ENCODE data around the gene RXRA.

The RXRA gene

DNA sequence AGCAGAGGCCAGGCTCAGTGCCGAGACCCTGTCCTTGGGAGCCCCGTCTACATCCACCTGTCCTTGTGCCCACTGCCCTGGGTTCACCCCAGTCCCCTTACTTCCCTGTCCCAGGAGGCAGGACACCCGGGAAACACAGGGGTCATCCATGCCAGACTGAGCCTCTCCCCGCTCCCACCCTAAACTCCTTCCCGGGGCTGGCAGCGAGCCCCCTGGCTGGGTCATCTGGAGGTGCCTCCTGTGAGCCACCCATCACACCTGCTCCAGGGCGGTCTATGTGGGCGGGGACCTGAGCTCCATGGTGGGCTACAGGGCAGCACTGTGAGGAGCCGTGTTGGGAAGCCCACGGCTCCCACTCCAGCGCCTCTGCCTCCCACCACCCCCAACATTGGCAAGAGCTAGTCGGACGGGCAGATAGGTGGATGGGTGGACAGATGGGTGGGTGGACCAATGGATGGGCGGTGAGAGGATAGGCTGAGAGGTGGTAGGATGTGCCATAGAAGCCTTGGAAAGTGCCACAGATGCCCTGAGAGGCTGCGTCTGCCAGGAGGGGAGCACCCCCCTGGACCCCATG lies 42.5 kb upstream of the RXRA start:
- no peak overlapping the region for H3K4me3 ChIP-seq (ENCODE audit: low read depth in 1 of 2, low read length in 1 of 2)
- H3K36me3 ChIP-seq: no peaks in the 10 kb centered on the region
- no peaks in the 10 kb centered on the region for H3K4me1 ChIP-seq (ENCODE audit: control insufficient read depth in 1 of 2, insufficient read depth in 1 of 2, low read depth in 1 of 2, low read length in 1 of 2)
- H3K9me3 ChIP-seq: no peaks in the 10 kb centered on the region
- no peak overlapping the region for H3K27ac ChIP-seq
- H3K27me3 ChIP-seq: peaks cover 61% of the 10 kb centered on the region
- TF ChIP-seq, protein P1, sequence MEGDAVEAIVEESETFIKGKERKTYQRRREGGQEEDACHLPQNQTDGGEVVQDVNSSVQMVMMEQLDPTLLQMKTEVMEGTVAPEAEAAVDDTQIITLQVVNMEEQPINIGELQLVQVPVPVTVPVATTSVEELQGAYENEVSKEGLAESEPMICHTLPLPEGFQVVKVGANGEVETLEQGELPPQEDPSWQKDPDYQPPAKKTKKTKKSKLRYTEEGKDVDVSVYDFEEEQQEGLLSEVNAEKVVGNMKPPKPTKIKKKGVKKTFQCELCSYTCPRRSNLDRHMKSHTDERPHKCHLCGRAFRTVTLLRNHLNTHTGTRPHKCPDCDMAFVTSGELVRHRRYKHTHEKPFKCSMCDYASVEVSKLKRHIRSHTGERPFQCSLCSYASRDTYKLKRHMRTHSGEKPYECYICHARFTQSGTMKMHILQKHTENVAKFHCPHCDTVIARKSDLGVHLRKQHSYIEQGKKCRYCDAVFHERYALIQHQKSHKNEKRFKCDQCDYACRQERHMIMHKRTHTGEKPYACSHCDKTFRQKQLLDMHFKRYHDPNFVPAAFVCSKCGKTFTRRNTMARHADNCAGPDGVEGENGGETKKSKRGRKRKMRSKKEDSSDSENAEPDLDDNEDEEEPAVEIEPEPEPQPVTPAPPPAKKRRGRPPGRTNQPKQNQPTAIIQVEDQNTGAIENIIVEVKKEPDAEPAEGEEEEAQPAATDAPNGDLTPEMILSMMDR (IDR thresholded peaks at IDR 0.05): no peak

DNA sequence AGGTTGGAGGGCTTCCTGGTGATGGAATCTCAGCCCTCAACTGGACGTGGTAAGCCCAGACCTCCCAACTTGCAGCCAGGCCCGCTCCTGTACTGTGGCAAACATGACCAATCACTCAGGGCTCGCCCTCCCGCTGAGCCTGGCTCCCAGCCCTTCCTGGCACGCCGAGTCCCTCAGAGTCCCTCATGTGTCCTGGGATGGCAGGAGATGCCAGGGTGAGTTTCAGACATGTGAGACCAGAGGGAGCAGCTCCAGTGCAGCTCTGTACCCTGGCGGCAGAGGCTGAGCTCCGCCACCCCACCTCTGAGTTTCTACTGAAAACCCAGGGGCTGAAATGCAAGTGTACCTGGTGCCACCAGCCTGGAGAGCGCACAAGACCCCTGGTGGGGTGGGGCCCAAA lies 42.0 kb upstream of the RXRA start:
- no peaks in the 10 kb centered on the region for H3K9me3 ChIP-seq
- H3K27me3 ChIP-seq: peaks cover 66% of the 10 kb centered on the region
- no peak overlapping the region for H3K27ac ChIP-seq
- H3K4me3 ChIP-seq (ENCODE audit: low read depth in 1 of 2, low read length in 1 of 2): no peak overlapping the region
- H3K36me3 ChIP-seq: no peaks in the 10 kb centered on the region
- TF ChIP-seq, protein P1 (IDR thresholded peaks at IDR 0.05): no peak
- no peaks in the 10 kb centered on the region for H3K4me1 ChIP-seq (ENCODE audit: control insufficient read depth in 1 of 2, insufficient read depth in 1 of 2, low read depth in 1 of 2, low read length in 1 of 2)

DNA sequence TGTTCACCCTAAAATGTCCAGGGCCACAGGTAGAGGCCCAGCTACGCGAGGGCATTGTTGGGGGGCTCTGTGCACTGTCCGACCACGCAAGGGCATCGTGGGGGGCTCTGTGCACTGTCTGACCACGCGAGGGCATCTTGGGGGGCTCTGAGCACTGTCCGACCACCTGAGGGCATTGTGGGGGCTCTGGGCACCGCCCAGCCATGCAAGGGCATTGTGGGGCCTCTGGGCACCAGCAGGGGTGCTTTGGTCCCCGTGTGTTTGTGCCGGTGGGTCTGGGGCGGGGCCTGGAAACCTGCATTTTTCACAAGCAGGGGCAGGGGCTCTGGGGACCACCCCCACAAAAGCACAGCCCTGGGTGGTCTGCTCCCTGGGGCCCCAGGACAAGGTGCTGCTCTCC lies 41.5 kb upstream of the RXRA start:
- H3K4me3 ChIP-seq (ENCODE audit: low read depth in 1 of 2, low read length in 1 of 2): no peak overlapping the region

DNA sequence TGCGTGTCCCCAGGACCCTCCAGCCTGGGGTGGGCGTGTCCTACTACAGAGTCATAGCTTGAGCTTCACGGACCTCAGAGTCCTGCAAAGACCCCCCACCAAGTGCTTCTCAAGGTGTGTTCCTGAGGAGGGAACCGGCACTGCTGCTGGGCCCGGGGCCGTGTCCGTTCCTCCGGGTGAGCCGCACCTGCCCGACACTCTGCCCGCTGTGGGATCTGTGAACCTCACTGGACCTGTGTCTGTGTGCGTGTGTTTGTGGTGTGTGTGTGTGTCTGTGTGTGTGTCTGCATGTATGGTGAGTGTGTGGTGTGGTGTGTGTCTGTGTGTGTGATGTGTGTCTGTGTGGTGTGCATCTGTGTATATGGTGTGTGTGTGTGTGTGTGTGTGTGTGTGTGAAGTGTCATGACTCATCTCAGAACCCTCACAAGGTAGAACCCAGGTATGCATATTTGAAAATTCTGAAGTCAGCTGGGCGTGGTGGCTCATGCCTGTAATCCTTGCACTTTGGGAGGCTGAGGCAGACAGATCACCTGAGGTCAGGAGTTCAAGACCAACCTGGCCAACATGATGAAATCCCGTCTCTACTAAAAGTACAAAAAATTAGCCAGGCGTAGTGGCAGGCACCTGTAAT lies 40.9 kb upstream of the RXRA start:
- no peak overlapping the region for H3K27ac ChIP-seq
- H3K4me1 ChIP-seq (ENCODE audit: control insufficient read depth in 1 of 2, insufficient read depth in 1 of 2, low read depth in 1 of 2, low read length in 1 of 2): no peaks in the 10 kb centered on the region
- TF ChIP-seq, protein P1 (IDR thresholded peaks at IDR 0.05): no peak
- no peak overlapping the region for H3K4me3 ChIP-seq (ENCODE audit: low read depth in 1 of 2, low read length in 1 of 2)
- no peaks in the 10 kb centered on the region for H3K36me3 ChIP-seq
- H3K9me3 ChIP-seq: no peaks in the 10 kb centered on the region
- H3K27me3 ChIP-seq: peaks cover 76% of the 10 kb centered on the region

More for the DNA sequence above, 41.5 kb upstream of the RXRA start:
- no peaks in the 10 kb centered on the region for H3K9me3 ChIP-seq
- TF ChIP-seq, protein P1 (IDR thresholded peaks at IDR 0.05): no peak
- H3K27ac ChIP-seq: no peak overlapping the region
- no peaks in the 10 kb centered on the region for H3K4me1 ChIP-seq (ENCODE audit: control insufficient read depth in 1 of 2, insufficient read depth in 1 of 2, low read depth in 1 of 2, low read length in 1 of 2)
- H3K27me3 ChIP-seq: peaks cover 71% of the 10 kb centered on the region
- no peaks in the 10 kb centered on the region for H3K36me3 ChIP-seq

DNA sequence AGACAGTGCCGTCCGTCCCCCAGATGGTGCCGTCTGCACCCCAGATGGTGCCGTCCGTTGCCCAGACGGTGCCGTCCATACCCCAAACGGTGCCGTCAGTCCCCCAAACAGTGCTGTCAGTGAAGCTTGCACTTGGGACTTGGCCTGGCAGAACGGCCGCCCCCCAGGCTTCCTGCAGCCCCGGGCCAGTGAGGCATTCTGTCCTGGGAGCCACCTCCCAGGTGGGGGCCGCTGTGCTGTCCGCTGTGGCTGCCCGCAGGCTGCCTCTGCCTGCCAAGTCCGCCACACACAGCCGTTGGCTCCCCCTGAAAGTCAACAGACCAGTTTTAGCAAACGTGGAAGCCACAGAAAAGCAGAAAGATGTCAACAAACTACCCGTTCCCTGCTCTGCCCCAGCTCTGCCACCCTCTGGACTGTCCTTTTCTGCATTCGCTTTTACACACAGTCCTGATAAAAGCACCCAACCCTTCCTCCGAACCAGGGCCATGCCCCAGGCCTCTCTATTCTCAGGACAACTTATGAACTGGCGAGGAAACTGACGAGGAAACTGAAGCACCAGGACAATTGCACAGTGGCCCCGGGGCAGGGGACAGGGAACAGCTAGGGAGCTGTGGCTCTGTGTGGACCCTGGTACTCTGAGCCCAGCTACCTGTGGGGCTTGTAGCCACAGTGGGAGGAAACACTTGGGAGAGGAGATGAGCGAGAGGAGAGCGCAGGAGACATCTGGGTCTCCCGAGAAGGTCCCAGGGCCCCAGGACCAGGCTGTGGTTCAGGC lies 39.6 kb upstream of the RXRA start:
- Histone ChIP-seq H3K27me3 (peaks cover 78% of the 10 kb centered on the region), H3K4me1 (ENCODE audit: control insufficient read depth in 1 of 2, insufficient read depth in 1 of 2, low read depth in 1 of 2, low read length in 1 of 2) (no peaks in the 10 kb centered on the region)

More for the DNA sequence above, 39.6 kb upstream of the RXRA start:
- Histone ChIP-seq H3K9me3 (no peaks in the 10 kb centered on the region), H3K27ac (no peak overlapping the region), H3K4me3 (ENCODE audit: low read depth in 1 of 2, low read length in 1 of 2) (no peak overlapping the region), H3K36me3 (no peaks in the 10 kb centered on the region)
- TF ChIP-seq, protein P1 (IDR thresholded peaks at IDR 0.05): no peak
